OCI-M2 (cell line): ENCODE measurements around the gene COA1.
"Not testable (repeated sequence)": the region's sequence is repeated elsewhere in the genome, so short reads cannot be mapped to it uniquely, and the experiment has no call there.

Experiments used
- DNase-seq: peaks from one replicate; lab custom pipeline; 2025; ENCODE audit not compliant: unreplicated experiment; lab: John Stamatoyannopoulos, UW

The COA1 gene

DNA sequence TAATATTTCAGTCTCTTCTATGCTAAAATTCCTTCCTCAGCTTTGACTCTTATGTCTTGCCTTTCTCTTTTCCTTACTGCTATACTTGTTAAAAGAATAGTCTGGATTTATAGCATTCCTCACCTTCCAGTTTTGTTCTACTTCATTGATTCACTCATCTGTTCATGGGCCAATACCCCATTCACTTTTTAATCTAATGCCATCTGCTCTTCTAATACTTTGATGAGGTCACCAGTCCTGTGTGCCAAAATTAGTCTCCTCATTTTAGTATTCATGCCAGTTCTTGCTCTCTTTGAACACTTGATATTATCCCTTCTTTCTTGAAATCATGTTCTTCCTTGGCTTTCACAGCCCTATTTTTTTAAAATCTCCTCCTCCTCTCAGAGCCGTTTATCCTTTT is 127.1 kb downstream of the COA1 start:
- no peak for DNase-seq

DNA sequence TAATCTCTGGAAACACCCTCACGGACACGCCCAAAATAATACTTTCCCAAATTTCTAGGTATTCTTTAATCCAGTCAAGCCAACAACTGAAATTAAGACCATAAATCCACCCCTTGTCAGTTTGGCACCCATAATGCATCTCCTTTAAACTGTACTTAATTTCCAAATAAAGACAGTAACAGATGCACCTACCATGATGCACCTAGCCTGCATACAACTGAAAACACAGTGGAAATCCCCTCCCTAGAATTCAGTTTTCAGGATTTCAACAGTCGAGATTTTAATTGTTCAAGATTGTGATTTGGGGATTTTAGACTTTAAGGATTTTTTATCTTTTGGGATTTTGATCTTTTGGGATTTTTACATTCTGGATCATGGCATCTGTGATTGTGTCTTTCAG is 129.3 kb downstream of the COA1 start:
- no peak for DNase-seq

DNA sequence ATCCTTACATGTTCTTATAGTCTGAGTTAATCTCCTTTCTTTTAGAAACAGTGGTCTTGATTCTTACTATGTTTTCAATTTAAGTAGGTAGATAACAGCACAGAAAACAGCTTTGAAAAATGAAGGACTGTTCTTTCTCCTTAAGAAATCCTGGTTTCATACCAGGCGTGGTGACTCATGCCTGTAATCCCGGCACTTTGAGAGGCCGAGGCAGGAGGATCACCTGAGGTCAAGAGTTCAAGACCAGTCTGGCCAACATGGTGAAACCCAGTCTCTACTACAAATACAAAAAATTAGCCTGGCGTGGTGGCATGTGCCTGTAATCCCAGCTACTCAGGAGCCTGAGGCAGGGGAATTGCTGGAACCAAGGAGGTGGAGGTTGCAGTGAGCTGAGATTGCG is 132.9 kb downstream of the COA1 start:
- DNase-seq: not testable (repeated sequence)

DNA sequence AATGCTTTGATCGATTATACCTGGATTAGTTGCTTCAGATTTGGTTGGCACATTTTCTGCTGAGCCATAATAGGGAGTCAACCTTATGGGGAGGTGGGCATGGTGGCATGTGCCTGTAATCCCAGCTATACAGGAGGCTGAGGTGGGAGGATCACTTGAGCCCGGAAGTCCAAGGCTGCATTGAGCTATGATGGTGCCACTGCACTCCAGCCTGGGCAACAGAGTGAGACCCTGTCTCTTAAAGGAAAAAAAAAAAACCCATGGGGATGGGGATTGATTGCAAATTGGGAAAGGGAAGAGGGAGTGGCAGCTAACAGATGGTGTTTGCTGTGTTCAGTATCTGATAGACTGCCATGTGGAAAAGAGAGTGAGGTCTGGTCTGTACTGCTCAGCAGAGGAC is 135.3 kb downstream of the COA1 start:
- no peak for DNase-seq

DNA sequence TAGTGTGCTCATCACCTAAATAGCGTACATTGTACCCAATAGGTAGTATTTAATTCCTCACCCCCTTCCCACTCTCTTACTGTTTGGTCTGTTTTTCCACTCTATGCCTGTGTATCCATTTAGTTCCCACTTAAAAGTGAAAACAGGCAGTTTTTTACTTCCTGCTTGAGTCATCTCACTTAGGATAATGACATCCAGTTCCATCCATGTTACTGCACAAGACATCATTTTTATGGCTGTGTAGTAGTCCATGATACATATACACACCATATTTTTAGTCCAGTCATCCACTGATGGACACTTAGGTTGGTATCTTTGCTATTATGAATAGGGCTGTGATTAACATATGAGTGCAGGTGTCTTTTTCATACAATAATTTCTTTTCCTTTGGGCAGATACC is 136.3 kb downstream of the COA1 start:
- DNase-seq: no peak

DNA sequence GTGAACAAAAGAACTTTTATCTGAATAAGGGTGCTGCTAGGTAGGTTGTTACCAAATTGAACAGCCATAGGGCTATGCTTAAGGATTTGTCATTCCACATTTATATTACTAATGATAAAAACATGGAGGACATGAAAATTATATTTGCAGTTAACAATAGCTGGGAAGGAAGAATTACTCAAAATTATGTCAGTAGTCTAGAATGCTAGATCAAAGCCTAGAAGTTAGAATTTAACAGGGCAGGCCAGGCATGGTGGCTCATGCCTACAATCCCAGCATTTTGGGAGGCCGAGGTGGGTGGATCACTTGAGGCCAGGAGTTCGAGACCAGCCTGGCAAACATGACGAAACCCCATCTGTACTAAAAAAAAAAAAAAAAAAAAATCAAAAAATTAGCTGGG is 137.0 kb downstream of the COA1 start:
- DNase-seq: no peak

DNA sequence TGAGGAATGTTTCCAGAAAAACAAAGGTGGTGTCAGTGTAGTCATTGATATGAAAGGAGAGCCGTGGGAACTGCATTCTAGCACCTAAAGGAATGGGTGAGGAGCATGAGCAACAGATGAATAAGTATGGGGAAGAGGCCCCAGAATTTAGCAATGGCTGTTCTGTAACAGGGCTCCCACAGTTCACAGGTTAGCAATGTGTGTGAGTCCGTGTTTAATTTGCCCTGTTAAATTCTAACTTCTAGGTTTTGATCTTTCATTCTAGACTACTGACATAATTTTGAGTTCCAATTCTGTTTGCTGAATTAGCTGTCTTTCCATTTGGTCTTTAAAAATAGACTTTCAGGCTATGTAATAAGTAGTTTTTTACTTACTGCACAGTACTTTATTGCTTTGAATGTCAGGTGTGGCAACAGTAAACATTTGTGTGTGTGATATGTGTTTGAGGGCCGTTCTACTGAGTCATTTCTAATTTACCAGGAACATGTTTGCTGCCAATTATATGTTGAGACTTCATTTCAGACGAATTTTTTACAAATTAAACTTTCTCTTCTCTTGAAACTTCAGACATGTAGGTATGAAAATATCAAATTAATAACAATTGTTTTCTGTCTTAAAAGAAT is 137.7 kb downstream of the COA1 start:
- DNase-seq: no peak

DNA sequence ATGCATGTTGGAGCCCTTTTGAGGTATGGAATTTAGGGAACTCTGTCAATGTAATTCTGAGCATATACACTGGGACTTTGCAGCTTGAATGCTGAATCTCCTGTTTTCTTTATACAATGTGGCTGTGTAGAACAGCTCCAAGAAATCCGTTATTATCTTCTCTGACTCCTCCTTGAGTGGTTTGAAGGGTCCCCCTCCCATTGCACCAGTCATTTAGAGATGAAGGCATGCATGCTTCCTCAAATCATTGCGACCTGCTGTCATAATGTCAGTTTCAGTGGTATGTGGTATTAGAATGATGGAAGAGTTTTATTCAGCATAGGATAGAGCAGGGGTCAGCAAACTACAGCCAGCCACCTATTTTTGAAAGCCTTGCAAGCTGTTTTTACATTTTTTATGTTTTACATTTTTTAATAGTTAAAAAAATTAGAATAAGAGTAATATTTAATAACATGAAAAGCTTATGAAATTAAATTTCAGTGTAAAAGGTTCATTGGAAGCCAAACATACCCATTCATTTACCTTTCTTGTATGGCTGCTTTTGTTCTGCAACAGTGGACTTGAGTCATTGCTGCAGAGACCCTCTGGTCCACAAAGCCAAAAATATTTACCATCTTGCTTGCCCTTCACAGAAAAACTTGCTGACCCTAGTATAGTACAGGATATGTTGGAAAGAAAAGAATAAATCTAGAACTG is 138.3 kb downstream of the COA1 start:
- DNase-seq: no peak

DNA sequence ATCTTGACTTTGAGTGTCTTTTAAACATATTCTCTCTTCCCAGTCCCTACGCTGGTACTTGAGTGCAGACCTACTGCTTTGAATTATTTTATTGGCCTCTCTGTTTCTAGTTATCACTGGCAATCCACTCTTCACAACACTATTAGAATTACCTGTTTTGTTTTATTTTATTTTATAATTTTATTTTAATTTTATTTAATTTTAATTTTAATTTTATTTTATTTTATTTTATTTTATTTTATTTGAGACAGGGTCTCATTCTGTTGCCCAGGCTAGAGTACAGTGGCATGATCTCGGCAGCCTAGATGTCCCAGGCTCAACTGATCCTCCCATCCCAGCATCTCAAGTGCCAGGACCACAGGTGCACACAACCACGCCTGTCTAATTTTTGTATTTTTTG is 139.6 kb downstream of the COA1 start:
- DNase-seq: no peak
